Glomerular endothelial cell (primary cell): ENCODE measurements around the gene GJA10. TPM values are rescaled to one million over a fixed set of nuclear protein-coding genes. Genes with fewer than 3 reads are reported as not detected.
A peak's percentile ranks its signal among the peaks of the same experiment; 100 is the strongest.

ENCODE experiments used
- DNase-seq: peaks from one replicate; pipeline ENCODE4 v3.0.0-alpha.2; 2011; ENCODE audit warnings: low read depth, low spot score; ENCODE audit errors: extremely low read depth
- total RNA-seq: library from RNA; depleted of rRNA; stranded (reverse); fragments of >200 nt; gene quantifications from 2 replicates; pipeline ENCODE4 v1.2.3, GENCODE V29; 2015

GJA10 gene
- total RNA-seq, 1 donor from 2014 or later, result not detected

GRCh38 chr6:89916136-89916920 lies 22.1 kb downstream of the GJA10 start:
- DNase-seq, result no peak

DNA sequence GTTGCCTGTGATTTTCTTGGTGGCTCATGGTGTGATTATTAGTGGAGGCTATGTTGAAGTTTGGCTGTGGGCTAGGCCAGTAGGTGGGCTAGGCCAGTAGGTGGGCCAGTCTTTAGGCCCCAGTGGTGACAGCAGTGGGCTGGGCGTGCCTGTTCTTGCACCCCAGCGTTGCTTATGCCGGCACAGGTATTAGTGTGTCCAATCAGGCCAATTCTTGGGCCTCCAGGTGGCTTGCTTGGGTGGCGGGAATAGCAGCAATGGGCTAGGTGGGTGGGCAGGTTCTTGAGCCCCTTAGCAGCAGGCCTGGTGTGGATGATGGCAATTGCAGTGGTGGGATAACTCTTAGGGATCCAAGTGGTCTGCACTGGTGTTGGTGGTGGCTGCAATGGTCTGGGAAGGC lies 22.9 kb downstream of the GJA10 start:
- DNase-seq, result no peak

DNA sequence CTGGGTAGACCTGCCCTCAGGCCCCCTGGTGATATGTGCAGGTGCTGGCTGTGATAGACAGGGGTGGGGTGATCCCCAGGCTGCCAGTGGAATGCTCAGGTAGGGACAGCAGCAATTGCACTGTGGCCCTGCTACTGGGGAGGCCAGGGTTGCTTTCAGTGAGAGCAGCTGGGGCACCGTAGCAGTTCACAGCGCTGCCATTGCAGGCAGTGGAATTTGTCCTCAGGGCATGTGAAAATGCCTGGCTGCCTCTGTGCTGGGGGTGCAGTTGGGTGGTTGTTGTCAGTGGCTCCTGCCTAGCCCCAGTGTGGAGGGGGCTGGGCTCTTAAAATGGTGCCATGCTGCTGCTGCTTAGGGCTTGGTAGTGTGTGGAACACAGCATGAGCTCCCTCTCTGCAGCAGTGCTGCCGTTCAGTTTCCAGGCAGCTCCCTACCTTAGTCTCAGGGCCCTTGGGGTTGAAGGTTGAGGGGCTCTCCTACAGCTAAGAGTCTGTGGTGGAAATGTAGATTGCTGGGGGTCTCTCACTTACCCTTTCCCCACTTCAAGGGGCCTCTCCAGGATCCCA lies 23.6 kb downstream of the GJA10 start:
- DNase-seq, result no peak

DNA sequence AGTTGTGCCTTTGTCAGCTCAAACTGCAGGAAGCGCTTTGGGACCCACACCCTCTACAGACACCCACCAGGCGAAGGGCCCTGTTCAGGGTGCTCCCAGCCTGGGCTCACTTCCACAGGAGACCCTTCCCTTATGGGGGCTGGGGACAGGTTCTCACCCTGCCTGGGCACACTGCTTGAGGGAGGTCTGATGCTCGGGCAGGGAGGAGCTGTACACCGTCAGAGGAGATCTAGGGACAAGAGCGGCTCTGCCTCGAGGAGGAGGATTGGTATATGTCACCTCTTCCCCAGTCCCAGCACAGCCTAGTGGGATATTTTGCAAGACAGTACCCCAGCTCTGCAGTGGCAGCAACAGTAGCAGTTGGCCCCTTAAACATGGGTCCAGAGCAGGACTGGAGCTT lies 26.9 kb downstream of the GJA10 start:
- no peak for DNase-seq

GRCh38 chr6:89921691-89922090 lies 27.4 kb downstream of the GJA10 start:
- DNase-seq, result no peak

GRCh38 chr6:89924231-89924630 lies 30.0 kb downstream of the GJA10 start:
- DNase-seq, result no peak

- no peak for DNase-seq
Measured at GRCh38 chr6:89925826-89926225, 31.6 kb downstream of the GJA10 start.

GRCh38 chr6:89927264-89927663 lies 33.0 kb downstream of the GJA10 start:
- no peak for DNase-seq

GRCh38 chr6:89927791-89928550 lies 33.7 kb downstream of the GJA10 start:
- peak; percentile 76 for DNase-seq

- DNase-seq, result no peak
Measured at GRCh38 chr6:89928604-89929003, 34.3 kb downstream of the GJA10 start.

DNA sequence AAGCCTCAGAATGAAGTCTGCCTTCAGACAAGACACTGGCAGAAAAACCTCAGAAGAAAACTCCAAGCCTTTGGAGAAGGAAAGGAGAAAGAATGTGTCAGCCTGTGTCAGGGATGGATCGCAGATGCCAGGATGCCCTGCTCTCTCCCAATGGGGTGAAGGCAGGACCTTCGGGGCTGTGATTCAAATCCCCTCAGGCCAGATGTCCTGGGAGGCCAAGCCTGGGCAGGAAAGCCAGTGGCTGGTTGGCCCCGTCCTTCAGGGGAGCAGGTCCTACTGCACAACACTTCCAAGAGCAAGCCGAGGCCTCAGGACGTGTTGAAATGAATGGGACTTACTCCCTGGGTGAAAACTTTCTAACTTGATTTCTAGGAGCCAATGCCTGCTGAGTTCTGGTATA lies 36.5 kb downstream of the GJA10 start:
- DNase-seq, result no peak

DNA sequence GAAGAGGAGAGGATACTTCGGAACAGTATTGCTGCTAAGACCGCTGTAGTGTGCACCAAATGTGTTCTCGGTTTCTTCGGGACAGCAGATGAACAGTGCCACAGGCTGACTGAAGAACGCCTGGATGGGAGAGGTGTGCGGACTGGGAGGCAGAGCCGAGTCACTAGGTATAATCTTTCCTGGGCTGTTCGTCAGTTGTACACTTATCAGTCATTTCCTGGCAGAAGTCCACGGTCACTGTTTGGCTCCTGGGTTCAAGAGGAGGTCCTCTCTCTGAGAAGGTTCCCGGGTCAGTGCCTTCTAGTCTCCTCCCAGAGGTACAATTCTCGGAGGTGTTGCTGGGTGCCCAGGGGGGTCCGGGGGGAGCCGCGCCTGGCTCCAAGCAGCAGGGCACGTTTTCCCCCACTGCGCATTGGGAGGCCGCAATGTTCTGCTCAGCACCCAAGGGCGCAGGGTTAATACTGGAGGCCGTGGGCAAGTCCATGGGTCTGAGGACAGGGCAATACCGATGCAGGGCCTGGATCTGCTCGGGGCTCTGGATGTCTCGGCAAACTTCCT lies 38.1 kb downstream of the GJA10 start:
- DNase-seq, result no peak

GRCh38 chr6:89934685-89935366 lies 40.6 kb downstream of the GJA10 start:
- no peak for DNase-seq

DNA sequence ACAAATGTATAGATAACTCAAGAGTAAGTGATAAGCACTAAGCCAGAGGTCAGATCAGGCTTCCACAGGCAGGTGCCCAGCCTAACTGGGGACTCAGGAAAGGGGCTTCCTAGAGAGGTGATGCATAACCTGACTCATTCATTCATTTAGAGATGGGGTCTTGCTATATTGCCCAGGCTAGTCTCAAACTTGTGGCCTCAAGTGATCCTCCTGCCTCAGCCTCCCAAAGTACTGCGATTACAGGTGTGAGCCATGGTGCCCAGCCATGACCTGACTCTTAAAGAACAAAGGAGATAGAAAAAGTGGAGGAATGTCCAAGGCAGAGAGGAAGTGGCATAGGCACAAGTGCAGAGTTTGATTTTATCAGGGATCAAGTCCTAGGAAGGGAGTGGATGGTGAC lies 41.9 kb downstream of the GJA10 start:
- DNase-seq, result no peak

DNA sequence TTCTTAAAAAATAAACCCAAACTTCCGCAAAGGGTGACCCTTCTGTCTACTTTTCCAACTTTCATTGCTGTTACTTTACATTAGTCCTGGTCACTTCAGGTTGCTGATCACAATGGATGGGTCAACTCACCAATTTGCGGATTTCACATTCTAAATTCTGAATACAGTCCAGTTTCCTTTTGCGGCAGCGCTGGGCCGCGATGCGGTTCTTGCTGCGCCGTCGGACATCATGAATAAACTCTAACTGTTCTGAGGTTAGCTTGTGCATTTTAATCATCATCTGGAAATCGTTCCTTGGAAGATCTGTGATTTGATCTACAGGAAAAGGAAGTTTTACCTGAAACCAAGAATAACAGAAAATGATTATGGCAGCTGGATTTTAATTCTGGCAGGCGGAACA lies 43.7 kb downstream of the GJA10 start:
- DNase-seq, result no peak

- DNase-seq, result no peak
Measured at GRCh38 chr6:89939144-89939543, 44.9 kb downstream of the GJA10 start.

- DNase-seq, result peak; percentile 58
Measured at GRCh38 chr6:89940225-89941027, 46.2 kb downstream of the GJA10 start.

DNA sequence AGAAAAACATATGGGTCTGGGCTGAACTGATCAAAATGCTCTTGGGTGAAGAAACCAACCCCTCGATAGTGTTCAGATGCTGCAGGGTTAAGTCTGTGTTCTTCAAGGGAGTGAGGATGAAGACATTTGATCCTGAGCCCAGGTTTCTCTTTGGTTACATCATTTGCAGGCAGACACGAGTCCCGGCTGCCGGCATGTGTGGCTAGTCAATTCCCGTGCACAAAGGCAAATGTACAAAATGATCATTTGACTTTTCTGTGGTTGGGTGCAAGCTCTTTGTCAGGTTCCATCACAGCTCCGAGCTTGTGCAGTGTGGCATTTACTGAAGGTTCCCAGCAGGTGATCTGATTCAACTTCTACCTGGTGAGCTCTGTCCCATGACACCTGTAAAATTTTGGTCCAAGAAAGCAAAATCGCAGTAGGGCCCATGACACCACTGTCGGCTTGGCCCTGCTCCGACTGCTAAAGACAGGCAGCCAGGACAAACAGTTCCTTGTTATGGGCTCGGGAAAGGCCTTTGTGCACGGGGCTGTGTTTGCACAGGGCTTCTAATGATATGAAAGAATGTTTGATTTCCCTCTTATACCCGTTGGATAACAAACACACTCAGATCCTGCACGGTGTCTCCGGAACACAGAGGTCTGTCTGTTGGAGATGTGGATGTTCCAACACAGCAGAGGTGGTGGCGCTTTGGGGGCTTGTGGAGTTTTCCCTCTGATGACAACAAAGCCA lies 46.9 kb downstream of the GJA10 start:
- DNase-seq, result no peak

DNA sequence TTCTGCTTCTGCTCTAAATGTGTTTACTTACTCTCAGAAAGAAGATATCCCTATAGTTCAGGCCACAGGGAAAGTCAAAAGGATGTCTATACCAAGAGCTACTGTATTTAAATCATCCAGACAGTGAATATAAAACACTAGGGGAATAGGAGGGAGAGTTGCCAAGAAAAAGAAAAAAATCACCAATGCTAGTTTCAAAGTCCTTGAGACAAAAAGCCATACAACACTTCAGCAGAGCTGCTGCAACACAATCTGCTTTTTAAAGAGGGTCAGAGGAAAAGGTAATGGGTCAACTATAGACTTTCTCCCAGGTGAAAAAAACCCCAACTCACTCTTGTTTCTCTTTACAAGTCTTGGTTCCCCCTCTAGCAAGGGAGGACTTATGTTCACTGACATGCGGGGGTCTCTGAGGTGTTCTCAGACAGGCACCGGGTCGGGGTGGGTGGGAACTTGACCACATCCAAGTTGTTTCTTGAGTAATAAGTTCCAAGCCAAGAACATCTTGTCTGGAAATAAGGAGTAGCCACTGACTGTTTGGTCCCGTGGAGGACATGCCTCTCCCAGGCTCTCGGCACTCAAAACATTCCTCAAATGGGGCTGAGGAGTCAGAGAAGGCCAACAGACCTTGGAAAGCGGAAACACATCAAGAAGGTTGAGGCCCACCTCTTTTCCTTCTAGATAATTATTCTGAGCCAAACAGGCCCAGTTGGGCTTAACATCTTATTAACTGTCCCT lies 47.7 kb downstream of the GJA10 start:
- no peak for DNase-seq
